Measurements from ENCODE around the gene FOXJ1.
A peak's percentile ranks its signal among the peaks of the same experiment; 100 is the strongest.

FOXJ1 gene

DNA sequence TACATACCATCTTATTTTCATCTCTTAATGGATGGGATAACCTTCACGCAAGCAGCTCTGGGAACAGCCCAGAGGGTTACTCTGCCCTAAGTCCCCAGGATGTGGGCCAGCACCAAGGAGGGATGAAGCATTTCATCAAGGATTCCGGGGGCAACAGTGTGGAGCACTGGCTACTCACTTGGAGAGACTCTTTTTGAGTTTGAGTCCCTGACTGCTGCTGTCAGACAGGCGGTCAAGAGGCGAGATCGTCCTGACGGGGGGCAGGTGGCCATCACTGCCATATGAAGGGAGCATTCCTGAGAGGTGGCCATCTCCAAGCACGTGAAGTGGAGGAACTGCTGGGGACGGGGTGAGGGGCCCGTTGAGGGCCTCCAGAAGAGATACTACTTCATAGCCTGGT lies 18.1 kb upstream of the FOXJ1 start:
- no peak for DNase-seq

DNA sequence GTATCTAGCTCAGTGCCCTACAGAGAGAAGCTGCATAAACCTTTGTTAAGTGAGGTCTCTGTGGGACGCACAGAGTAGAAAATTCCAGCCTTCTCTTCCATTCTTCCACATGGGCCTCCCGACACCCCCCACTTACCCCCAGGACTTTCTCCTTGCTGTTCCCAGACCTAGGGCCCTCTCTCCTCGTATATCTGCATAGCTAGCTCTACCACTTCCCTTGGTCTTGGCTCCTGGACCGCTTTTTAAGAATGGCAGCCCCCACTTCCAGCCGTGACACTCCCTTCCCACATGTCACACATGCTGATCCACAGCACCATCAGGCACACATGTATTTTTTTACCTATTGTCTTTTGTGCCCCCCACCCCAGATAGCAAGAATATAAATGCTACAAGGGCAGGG lies 16.7 kb upstream of the FOXJ1 start:
- no peak for DNase-seq

DNA sequence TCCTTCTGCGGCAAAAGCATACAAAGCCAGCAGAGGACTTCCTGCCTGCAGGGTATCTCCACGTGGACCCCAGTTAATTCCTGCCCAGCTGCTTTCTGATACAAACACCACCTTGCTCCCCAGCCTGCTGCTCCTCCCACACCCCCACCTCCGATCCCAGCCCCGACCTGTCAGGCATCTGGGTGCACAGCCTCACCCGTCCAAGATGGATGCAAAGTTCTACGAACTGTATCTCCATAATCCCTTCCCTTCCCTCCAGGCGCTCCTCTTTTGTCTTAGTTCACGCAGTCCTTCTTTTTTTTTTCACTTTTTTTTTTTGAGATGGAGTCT lies 15.6 kb upstream of the FOXJ1 start:
- DNase-seq, result no peak

DNA sequence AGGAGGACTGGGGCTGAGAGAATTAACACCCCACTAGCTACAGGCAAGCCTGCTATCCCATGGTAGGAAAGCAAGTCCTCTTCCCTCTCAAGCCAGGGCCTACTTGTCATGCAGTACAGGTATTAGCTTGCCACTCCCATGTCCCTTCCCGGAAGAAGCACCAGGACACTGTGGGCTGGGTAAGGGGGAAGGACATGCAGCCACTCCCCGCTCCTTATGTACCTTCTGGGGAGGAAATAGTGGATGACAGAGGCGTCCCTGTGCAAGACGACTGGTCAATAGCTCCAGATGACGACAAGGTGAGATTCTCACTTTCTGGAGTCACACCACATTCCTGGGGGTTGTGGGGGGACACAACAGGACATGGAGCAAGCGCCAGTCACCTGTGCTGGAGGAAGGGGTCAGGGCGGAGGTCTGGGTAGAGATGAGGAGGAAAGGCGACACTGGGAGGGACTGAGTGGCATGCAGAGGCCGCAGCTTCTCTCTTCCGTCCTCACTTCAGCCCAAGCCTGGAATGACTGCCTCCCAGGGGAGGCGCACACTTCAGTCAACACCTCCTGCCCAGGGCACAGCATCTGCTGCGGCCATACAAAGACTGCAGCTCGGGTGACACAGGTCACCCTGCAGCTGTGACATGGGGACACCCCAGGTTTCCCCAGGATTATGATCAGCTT lies 15.1 kb upstream of the FOXJ1 start:
- DNase-seq, result no peak

DNA sequence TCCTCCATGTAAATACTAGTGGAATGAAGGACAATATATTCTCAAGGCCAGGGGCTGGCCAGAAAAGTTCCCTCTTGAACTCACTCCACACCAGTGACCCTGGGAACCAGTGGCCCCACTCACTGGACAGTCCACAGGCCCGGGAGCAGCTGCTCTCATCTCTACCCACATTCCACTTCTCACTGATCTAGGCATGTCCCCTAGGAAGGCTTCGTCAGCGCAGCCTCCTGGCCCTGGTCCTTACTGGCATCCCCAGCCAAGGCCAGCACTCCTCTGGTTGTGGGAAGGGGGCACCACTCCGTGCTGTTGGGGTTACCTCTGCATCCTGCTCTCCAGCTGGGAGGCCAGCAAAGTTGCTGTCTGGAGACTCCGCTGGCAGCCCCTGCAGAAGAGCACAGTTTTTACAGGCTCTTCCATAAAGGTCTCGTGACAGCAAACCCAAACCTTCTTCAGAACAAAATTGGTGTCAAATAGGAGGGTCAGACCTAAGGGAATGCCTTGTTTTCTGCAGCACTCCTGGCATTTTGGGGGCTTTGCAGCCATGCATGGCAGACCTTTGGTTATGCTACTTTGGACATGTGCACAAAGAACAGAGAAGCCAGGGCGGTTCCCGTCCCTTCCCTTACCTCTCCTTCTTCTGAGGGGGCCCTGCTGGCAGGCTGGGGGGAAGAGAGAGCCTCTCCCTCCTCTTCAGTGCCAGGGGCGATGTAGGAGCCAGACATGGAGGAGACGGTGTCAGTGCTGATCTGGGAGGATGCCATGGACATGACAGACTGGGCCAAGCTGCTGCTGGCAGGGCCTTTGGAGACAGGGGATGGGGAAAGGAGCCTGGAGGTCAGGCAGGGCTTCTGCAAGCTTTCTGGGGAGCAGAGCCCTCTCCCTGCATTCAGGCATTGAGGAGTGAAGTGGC lies 14.1 kb upstream of the FOXJ1 start:
- DNase-seq, result no peak

DNA sequence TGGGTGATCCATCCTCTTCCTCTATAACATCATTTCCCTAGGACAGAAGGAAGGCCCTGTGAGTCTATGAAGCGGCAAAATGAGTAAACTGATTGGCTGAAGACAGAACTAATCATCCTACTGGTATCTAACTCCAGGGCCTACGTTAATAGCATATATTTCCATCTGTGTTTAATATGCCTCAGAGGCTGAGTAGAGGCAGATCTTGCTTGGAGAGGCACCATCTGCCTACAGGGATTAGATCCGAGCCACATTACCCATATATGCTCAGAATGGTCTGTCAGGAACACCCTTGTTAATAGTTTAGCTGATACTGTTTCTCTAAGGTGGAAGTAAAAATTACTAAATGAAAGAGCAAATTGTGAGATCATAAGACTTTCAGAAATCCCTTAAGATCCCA lies 13.2 kb upstream of the FOXJ1 start:
- no peak for DNase-seq

DNA sequence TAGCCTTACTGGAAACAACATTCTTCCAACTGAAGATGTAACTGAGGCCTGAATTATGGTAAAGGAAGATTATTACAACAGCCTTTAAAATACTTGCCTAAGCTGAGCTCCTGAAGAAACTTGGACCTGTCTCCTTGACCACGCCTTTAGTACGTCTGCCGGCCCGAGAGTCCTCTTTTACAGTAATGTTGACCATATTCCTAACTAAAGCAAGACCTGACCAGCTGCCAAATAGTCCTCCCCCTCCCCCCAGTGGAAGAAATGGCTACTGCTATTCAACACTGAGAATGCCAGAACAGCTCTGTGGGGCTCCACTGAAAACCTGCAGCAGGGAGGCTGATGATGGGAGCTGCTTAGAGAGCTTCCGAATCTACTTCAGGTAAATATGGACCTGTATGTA lies 12.6 kb upstream of the FOXJ1 start:
- no peak for DNase-seq

DNA sequence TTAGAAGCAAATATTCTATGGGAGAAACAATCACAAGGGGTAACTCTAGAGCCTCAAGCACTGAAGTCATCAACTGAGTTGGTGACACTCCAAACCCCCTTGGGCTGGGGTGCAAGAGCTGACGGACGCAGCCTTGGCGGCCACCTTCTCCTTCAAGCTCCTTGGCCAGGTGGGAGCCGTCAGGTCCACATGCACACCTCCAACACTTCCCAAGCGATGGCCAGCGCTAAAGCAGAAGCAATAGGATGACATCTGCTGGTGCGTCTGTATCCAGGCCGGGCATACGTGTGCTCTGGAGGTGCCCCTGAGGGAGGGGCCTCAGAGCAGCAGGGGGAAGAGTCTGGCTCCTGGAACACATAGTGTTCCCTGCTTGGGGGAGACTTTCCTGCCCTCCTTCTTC lies 12.2 kb upstream of the FOXJ1 start:
- DNase-seq, result no peak

DNA sequence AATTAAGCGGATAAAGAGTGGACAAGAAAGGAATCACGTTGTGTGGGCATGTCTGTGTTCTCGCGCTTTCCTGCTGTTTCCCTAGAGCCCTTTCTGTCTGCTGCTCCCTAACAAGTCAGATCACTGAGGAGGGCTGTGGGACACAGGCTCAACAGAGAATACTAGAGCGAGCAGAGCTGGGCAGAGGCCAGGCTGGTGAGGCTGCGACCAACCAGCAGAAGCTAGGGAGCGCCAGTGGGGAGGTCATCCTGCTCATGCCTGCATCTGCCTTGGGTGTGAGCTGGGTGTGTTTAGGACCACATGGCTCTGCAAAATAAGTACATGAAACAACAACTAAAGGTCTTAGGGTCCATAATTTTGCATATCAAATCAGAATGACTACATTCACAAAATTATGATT lies 11.5 kb upstream of the FOXJ1 start:
- DNase-seq, result no peak

DNA sequence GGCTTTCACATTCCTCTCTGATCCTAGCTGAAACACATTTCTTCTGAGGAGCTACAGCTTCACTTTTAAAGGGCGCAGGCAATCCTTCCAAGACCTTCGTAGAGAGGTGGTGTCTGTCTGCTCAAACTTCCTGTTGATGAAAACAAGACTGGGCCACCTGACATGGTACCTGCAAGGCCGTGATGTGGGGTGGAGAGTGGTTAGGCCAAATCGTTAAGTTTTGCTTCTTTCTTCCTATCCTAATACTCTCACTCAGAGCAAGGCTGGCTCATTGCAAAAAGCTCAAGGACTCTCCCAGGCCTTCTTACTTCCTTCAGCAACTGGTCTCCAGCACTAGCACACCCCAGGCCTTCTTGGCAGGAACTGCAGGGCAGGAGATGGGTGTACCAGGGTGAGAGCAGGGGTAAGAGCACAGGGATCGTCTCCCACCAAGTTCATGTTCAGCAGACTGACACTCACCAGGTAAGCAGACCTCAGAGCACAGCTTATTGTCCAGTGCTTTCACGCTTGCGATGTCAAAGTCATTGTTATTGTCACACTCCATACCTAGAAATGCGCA lies 10.9 kb upstream of the FOXJ1 start:
- DNase-seq, result peak; percentile 22

DNA sequence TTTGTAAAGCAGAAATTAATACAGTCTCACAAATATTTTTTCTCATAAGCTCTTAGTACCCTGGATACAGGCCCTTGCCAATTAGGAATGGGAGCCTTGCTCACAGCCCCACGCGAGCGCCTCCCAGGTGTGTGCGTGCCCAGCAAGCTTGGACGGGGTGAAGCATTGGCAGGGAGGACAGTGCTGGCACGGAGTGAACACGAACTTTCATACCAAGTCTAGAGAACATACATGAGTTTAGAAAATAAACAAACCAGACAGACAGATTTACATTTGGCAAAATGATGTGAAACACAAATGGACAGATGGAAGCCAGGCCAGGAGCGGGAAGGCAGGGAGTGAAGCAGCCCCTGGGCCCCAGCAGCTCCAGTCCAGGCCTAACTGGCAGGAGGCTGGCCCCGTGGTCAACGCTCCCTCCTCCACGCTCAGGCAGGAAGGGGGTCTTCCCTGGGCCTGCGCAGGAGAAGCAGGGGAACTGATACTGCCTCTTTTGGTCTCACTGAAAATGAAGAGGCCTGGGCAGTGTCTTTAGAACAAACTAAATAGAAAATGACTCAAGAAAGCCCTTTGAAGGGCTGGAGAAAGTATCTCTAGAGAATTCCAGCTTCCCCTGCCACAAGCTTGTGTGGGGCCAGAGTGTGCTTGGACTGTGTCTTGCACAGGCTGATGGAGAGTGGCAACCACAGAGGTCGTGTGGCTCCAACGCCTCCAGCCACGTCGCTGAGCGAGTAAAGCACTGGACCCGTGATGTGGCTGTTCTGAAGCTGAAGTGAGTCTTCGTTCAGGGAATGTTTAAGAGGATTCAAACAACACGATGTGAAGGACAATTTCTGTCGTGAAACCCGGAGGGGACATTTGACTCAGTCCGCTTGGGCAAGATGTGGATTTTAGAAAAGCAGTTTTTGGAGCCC lies 9.9 kb upstream of the FOXJ1 start:
- no peak for DNase-seq

DNA sequence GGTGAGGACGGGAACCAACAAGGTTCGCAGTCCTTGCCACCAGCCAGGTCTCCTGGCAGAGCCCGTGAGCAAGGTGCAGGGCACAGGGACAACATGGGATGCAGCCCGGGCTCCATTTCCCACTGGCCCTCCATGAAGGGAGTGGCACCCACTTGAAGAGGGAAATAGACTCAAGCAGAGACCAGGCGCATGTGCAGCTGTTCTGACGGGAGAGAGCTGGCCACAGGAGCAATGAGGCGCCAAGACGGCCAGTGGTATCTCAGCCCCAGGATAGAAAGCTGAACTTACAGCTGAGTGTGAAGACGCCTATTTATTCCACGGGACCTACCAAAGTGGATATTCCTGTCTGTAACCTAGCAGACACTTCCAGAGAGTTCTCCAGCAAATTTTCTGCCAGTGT lies 8.2 kb upstream of the FOXJ1 start:
- no peak for DNase-seq

DNA sequence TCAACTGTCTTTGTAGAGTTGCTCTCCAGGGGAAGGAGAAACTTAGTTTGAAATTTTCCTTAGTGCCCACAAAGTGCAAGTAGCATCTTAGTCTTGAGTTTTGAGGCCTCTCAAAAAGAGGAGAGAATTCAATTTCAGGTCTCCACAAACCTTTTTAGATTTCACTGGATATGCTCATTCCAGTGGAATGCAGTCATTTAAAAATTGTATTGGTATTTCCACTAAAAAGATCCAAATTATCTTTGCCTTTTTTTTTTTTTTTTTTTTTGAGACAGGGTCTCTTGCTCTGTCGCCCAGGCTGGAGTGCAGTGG lies 6.9 kb upstream of the FOXJ1 start:
- DNase-seq, result no peak

DNA sequence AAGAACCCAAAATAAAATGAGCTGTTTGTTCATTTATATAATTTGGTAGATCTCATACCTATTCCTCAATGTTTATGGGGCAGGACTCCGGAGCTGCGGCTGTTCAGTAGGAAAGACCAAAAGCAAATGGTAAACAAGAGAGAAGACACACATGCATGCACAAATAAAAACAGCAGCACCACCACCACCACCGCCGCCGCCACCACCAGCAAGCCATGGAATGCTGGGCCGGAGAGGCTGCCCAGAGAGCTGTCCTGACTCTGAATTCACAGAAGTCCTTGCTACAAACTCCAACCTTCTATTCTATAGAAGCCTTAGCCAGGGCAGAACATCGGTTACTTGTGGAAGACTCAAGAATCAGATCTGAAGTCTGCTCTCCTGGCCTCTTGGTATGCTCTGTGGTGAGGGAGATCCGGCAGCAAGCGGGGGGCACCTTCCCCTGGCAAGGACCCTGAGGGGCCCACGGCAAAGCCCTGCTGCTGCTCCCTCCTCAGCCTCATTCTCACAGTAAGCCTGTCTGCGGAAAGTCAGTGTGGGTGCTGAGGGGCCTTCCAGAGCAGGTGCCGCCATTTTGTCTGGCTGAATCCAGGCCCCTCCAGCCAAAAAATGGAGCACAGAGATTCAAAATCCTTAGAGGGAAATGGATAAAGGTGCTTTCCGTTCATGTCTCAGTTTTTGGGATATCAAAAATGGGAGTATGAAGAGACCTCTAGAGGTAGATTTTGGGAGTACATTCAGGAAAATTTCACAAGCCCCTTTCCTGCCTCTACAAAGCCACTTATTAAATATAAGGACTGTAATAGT lies 6.4 kb upstream of the FOXJ1 start:
- no peak for DNase-seq

DNA sequence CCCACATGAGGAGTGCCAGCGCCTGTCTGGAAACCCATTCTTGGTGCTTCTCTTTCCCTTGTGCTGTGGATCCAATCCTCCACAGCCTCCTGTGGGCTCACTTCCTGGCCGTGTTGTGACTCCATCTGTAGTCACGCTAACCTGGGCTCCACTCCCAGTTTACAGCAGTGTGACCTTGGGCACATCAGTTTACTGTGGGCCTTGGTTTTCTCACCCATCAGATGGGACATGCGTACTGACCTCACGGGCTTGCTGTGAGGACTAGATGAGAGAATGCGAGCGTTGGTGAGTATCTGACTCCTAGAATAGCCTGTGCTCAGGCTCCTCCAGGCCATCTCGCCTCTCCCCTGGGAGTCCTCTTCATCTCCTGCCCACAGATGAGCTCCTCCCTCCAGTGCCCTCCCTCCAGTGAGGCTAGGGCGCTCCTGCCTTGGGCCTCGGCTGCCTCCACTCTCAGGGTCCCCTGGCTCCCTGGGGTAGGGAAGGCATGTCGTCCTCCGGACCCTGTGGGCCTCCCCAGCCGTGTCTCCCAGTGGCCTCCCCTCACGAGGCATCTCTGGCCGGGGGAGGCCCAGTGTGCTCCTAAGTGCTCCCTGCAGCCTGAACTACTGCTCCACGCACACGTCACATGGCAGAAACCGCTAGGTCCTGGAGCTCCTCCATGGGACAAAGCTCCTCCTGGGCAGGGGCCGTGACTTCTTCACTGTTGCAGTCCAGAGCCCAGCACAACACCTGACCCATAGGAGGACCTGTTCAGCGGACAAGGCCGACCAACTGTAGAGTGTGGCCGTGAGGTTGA lies 5.2 kb upstream of the FOXJ1 start:
- DNase-seq, result no peak

DNA sequence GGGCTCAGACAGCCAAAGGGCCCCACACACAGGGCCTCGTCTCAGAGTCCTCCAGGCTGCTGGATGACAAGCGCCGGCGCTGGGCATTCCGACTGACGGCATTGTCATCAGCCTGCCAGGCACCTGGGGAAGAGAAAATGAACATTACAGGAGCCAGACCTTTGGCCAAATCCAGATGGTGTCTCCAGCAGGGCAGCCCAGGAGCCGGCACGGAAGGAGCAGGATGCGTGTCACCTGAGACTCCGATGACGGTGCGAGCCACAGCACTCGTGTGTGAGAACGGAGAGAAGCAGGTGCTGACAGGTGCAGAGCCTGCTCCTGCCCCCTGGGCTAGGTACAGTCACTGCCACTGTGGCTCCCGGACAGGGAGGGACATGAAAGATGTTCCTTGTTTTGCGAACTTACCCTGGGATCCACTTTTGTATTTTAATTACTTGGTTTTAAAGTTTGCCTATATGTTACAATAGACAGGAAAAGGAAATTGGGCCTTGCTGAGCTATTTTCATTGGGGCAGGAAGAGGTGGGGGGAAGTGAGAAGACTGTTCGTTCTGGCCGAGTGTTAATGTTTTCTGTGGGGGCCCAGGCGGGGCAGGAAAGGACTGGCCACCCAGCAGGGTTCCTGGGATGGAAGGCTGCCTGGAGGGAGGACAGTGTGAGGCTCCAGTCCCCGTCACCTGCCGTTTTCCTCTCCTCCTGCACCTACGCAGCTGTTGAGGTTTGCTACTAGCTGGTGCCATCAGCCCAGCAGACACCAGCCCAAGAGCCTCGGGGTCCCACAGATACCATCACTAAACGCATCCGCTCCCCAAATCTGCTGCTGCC lies 4.4 kb upstream of the FOXJ1 start:
- DNase-seq, result peak; percentile 49

DNA sequence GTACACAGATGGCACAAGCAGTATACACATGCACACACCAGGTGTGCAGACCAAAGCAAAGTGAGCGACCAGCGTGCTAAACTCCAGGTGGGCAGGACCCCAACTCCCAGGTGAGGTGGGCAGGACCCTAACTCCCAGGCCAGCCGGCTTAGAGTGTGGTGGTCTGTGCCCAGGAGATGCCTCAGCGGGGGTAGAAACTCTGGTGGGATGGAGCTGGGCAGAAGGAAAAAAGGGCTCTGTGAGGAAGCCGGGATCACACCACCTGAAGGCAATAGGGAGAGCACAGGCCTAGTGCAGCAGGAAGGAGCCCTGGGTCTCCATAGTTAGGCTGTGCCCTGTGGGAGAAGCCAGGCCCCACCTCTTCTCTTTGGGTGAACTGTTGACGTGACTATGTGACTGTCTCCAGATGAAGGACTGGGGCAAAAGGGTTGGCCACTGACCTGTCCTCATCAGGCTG lies 1.6 kb upstream of the FOXJ1 start:
- no peak for DNase-seq

DNA sequence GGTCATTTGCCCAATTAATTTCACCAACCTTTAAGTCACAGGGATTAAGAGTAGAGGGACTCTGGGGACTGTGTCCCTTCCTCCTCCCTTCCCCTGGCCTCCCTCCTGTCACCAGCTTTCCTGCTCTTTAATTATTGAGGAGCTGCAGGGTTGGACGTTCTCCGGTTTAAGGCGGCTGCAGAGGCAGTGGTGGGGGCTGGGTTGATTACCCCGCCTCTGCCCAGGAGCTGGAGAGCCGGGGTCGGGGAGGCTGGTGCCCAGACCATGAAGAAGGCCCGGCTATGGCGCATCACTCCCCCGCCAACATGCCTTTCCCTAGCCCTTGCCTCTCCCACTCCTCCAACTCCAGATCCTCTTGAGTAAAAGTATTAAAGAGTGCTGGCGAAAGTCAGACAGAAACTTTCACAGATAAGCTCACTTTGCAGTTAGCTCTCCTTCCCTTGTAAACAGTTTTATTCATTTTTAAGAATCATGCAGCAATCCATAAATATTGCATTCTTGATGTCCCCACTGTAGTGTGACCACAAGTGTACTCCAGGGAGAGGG lies 1.1 kb upstream of the FOXJ1 start:
- DNase-seq, result no peak

DNA sequence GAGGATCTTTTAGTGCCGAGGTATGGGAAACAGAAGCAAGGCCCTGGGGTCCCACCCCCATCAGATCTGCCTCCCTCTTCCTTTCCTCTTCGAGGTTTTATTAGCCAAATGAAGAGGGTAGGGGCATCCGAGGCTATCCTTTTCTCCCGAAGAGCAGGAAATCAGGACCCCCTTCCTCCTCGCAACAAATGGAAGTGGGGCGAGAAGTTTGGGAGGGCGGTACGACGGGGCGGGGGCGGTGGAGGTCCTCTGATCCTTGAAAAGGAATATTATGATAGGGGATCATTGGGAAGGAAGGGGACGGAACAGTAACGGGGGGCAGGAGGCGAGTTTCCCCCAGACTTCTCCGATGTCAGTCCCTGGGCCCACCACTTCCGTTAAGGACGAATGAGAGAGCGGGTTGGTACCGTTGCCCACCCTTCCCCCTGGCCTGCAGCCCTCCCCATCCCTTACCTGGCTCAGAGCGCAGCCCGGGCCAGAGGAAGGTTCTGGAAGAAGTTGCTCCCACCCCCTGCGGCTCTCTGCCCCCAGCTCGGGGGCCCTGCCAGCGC lies 309 bp downstream of the FOXJ1 start:
- no peak for DNase-seq
